T follicular helper cell (primary cell): Measurements from ENCODE around the gene VPS35.

Experiments
- DNase-seq: peaks from one replicate; pipeline ENCODE4 v3.0.0-alpha.2; 2020; ENCODE audit warnings: low read depth

The VPS35 gene

GRCh38 chr16:46613352-46613751 is 75.6 kb downstream of the VPS35 start:
- no peak for DNase-seq

GRCh38 chr16:46612121-46612520 is 76.9 kb downstream of the VPS35 start:
- no peak for DNase-seq

GRCh38 chr16:46607529-46607928 is 81.4 kb downstream of the VPS35 start:
- no peak for DNase-seq

- no peak for DNase-seq
Observed at GRCh38 chr16:46606231-46606630, 82.7 kb downstream of the VPS35 start.
